ENCODE measurements around the gene NIPSNAP3A.

Gene NIPSNAP3A

DNA sequence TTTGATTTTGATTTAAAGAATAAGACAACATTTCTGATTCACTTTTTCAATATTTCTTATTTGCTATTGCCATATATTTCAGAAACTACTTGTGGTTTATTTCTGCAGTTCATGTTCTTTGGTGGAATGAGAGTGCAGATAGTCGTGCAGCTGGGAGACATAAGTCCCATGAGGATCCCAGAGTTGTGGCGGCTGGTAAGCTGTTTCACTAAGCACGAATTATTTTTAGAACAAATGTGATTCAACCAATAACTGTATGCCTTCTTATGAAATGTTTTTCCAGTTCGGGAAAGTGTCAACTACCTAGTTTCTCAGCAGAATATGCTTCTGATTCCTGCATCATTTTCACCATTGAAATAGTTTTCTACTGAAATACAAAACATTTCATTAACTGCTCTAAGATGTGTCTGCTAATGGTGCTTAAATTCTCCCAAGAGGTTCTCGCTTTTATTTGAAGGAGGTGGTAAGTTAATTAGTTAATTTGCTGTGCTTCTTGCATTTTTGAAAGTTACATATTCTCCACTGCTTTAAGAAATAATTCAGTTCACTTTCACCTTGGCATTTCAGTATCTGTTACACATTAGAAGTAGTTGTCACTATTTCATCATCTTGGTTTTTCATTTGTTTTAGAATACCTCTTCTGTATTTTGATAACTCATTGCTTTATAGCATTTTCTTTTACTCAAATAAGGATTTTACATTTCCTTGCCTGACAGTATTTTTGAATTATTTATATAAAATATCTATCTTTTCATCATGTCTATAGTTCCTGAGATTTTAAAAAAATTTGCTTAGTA, 25.4 kb downstream of the NIPSNAP3A start:
- no peak for DNase-seq (ENCODE audit: low read depth)
- TF ChIP-seq, protein P1, sequence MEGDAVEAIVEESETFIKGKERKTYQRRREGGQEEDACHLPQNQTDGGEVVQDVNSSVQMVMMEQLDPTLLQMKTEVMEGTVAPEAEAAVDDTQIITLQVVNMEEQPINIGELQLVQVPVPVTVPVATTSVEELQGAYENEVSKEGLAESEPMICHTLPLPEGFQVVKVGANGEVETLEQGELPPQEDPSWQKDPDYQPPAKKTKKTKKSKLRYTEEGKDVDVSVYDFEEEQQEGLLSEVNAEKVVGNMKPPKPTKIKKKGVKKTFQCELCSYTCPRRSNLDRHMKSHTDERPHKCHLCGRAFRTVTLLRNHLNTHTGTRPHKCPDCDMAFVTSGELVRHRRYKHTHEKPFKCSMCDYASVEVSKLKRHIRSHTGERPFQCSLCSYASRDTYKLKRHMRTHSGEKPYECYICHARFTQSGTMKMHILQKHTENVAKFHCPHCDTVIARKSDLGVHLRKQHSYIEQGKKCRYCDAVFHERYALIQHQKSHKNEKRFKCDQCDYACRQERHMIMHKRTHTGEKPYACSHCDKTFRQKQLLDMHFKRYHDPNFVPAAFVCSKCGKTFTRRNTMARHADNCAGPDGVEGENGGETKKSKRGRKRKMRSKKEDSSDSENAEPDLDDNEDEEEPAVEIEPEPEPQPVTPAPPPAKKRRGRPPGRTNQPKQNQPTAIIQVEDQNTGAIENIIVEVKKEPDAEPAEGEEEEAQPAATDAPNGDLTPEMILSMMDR (IDR thresholded peaks at IDR 0.05; ENCODE audit: insufficient read depth, low read depth, low read length, missing control alignments): no peak
- no peak overlapping the region for H3K4me3 ChIP-seq (ENCODE audit: low read length)

DNA sequence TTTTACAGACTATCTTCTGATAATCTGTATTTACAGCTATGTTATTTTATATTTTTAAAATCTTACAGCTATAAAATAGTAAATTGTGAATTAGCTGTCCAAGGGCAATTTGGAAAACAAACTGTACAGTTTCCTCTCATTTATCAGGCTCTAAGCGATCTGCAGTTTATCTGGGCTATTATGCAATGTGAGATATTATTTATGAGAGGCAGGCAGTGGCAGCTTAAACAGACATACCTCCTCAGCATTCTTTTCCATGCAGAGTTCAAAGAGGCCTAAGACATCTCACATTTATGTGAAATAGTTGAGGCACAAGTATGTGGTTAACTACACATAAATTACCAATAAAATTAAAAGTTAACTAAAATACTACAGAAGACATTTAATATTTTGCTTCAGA, 26.6 kb downstream of the NIPSNAP3A start:
- no peak overlapping the region for H3K4me3 ChIP-seq (ENCODE audit: low read length)
- TF ChIP-seq, protein P1 (IDR thresholded peaks at IDR 0.05; ENCODE audit: insufficient read depth, low read depth, low read length, missing control alignments): no peak
- no peak for DNase-seq (ENCODE audit: low read depth)

DNA sequence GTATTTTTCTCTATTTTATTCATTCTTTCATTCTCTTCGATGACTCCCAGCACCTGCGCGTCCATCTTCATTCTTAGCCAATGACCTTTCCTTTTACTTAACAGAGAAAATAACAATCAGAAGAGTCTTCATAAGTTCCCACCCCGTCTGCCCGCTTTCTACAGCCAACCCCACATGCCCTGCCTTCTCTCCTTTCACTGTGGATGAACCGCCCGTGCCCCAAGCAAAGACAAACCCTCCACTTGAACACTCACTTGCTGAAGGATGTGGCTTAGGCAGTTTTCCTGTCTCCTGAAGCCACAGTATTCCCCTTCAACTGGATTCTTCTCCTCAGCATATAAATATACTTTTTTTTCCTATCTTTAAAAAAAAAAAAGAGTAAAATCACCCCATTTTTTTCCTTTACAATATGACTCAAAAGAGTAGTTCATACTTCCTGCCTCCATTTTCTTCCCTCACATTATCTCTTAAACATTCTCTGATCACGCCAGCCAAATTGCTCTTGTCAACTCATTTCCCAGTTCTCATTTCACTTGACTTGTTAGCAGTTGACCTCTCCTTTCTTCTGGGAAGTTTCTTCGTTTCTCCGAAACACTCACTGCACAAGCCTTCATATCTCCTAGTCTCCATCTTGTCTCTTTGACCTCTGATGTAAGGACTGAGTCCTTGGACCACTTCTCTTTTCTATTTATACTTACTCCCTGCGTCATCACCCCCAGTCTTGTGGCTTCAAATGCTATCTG, 27.5 kb downstream of the NIPSNAP3A start:
- no peak for DNase-seq (ENCODE audit: low read depth)
- TF ChIP-seq, protein P1 (IDR thresholded peaks at IDR 0.05; ENCODE audit: insufficient read depth, low read depth, low read length, missing control alignments): no peak
- H3K4me3 ChIP-seq (ENCODE audit: low read length): no peak overlapping the region

DNA sequence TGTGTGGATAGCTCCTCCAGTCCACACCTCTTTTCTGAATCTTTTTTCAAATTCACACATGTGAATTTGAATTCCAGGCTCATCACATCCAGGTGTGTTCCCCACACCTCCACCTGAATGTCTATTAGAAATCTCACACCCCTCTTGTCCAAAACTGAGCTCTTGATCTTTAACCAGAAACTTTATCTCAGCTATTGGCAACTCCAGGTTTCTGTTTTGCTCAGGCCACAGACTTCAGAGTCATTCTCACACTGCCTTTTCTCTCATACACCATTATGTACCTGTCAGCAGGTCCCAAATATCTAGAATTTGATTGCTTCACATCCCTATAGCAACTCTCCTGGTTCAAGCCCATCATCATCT, 28.1 kb downstream of the NIPSNAP3A start:
- DNase-seq (ENCODE audit: low read depth): no peak
- TF ChIP-seq, protein P1 (IDR thresholded peaks at IDR 0.05; ENCODE audit: insufficient read depth, low read depth, low read length, missing control alignments): no peak

DNA sequence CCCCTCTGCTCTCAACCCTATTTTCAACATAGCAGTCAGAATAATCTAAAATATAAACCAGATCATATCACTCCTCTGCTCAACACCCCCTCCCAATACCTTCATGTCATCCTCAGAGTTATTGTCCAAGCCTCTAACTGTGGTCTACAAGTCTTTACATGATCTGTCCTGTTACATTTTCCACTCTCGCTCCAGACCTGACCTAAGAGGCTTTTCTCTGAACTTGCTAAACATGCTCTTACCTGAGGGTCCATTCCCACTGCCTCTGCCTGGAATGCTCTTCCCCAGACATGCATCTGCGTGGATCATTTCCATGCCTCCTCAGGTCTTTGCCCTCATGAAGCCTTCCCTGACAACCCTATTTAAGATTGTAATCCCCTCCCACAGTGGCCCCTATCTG, 28.5 kb downstream of the NIPSNAP3A start:
- TF ChIP-seq, protein P1 (IDR thresholded peaks at IDR 0.05; ENCODE audit: insufficient read depth, low read depth, low read length, missing control alignments): no peak
- no peak overlapping the region for H3K4me3 ChIP-seq (ENCODE audit: low read length)
- DNase-seq (ENCODE audit: low read depth): peak; percentile 51

More for the DNA sequence above, 28.1 kb downstream of the NIPSNAP3A start:
- no peak overlapping the region for H3K4me3 ChIP-seq (ENCODE audit: low read length)

DNA sequence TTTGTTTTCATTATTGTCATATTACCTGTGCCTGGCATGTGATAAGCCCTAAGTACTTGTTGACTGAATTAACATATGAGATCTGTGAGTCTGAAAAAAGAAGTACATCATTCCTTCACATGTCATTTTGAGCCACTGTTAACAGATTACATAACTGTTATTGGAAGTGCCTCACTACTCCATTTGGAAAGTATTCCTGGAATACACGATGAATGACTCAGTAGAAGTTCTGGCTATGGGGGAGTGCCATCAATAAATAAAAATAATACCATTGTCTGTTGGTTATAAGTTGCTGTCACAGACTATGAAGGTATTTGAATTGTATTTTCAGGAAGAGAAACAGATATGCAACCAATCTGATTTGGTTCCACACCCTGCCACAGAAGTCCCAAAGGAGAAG, 29.3 kb downstream of the NIPSNAP3A start:
- TF ChIP-seq, protein P1 (IDR thresholded peaks at IDR 0.05; ENCODE audit: insufficient read depth, low read depth, low read length, missing control alignments): no peak
- no peak for DNase-seq (ENCODE audit: low read depth)
- no peak overlapping the region for H3K4me3 ChIP-seq (ENCODE audit: low read length)

All from epithelial cell of esophagus (primary cell).